Ovary (tissue), 3 donors: ENCODE data around the gene LRRTM3.

Source experiments
- CTCF ChIP-seq, 3 donors: fragments of 450-650 bp in 2 of 3; fragments of 200-600 bp in 1 of 3; IDR thresholded peaks; one replicate each; pipeline versions ENCODE4 v1.5.1 to v1.8.0; 2016 to 2022; ENCODE audit warnings: antibody characterized with exemption in 3 of 3, mild to moderate bottlenecking in 1 of 3
- EP300 ChIP-seq: sonication (generic); formaldehyde crosslinking; IDR thresholded peaks from one replicate; pipeline ENCODE4 v1.6.1; 2017; ENCODE audit warnings: antibody characterized with exemption
- POLR2A ChIP-seq: fragments of 450-650 bp; IDR thresholded peaks from one replicate; pipeline ENCODE4 v1.6.1; 2017; ENCODE audit warnings: antibody characterized with exemption, mild to moderate bottlenecking, moderate library complexity
- donor health status: DM: no; HTN: no; CAD: no.

DNA sequence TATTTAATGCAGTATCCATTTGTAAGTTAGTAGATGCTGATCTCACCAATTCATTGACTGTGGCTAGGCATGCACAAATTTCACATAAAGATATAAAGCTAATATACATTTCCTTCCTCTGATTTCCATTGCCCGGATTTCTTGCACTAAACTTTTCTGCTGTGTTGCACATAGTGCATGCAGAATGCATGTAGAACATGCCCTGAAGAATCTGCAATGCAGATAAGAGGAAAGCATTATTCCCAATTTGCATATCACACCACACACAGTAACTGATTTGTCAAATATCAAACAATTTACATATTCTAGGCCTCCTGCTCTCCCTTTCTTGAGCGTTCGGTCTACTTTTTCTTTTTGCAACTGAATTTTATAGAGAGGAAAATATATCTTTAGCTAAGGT, 124.2 kb downstream of the LRRTM3 start:
- TF ChIP-seq CTCF (IDR thresholded peaks at IDR 0.05) (no peak), POLR2A (no peak), EP300 (no peak)
